ENCODE measurements around the gene GPR63. TPM values are rescaled to one million over a fixed set of nuclear protein-coding genes. Genes with fewer than 3 reads are reported as not detected.

GPR63 gene
- total and polyA plus RNA-seq, 4 donors: 0.03 to 0.14 (median 0.08) TPM; not detected in 1

GRCh38 chr6:96876886-96877545 is 39.7 kb upstream of the GPR63 start (continued):
- TF ChIP-seq ZBTB33 (IDR thresholded peaks at IDR 0.05) (no peak), RAD21 (IDR thresholded peaks at IDR 0.05) (no peak)

GRCh38 chr6:96872976-96873375 is 35.7 kb upstream of the GPR63 start:
- WGBS: 80% methylated on average over 1 of the region's 1 CpG
- DNase-seq (ENCODE audit: low spot score): no peak
- no peaks in the 10 kb centered on the region for H3K4me1 ChIP-seq (ENCODE audit: control insufficient read depth in 4 of 4, insufficient read depth in 4 of 4, low read length in 3 of 4)
- H3K27me3 ChIP-seq (ENCODE audit: control insufficient read depth in 4 of 4, insufficient read depth in 4 of 4, low read length in 3 of 4): peaks cover 0 to 3% (median 0%) of the 10 kb centered on the region in 4 donors
- H3K36me3 ChIP-seq (ENCODE audit: control insufficient read depth in 4 of 4, insufficient read depth in 3 of 4, low read depth in 1 of 4, low read length in 3 of 4): no peaks in the 10 kb centered on the region
- no peak overlapping the region for H3K9ac ChIP-seq (ENCODE audit: low read depth in 1 of 2, low read length in 2 of 2)
- H3K4me3 ChIP-seq (ENCODE audit: low read depth in 1 of 3, low read length in 3 of 3): no peak overlapping the region
- H3K27ac ChIP-seq (ENCODE audit: low read depth in 1 of 2, low read length in 2 of 2): no peak overlapping the region
- no peaks in the 10 kb centered on the region for H3K9me3 ChIP-seq (ENCODE audit: control insufficient read depth in 4 of 4, low read length in 3 of 4)
- TF ChIP-seq REST (IDR thresholded peaks at IDR 0.05): no peak
- TF ChIP-seq FOXA1 (IDR thresholded peaks at IDR 0.05): no peak
- TF ChIP-seq, protein P1, sequence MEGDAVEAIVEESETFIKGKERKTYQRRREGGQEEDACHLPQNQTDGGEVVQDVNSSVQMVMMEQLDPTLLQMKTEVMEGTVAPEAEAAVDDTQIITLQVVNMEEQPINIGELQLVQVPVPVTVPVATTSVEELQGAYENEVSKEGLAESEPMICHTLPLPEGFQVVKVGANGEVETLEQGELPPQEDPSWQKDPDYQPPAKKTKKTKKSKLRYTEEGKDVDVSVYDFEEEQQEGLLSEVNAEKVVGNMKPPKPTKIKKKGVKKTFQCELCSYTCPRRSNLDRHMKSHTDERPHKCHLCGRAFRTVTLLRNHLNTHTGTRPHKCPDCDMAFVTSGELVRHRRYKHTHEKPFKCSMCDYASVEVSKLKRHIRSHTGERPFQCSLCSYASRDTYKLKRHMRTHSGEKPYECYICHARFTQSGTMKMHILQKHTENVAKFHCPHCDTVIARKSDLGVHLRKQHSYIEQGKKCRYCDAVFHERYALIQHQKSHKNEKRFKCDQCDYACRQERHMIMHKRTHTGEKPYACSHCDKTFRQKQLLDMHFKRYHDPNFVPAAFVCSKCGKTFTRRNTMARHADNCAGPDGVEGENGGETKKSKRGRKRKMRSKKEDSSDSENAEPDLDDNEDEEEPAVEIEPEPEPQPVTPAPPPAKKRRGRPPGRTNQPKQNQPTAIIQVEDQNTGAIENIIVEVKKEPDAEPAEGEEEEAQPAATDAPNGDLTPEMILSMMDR (IDR thresholded peaks at IDR 0.05; ENCODE audit: low read depth, low read length, missing input control): no peak
- TF ChIP-seq TAF1 (conservative IDR thresholded peaks at IDR 0.05): no peak
- no peak for TF ChIP-seq GABPA (IDR thresholded peaks at IDR 0.05 in 1 of 2, conservative IDR thresholded peaks at IDR 0.05 in 1 of 2)
- TF ChIP-seq, protein P2, sequence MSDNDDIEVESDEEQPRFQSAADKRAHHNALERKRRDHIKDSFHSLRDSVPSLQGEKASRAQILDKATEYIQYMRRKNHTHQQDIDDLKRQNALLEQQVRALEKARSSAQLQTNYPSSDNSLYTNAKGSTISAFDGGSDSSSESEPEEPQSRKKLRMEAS (IDR thresholded peaks at IDR 0.05): no peak
- TF ChIP-seq EGR1 (IDR thresholded peaks at IDR 0.05; ENCODE audit: low read depth in 2 of 2): no peak
- TF ChIP-seq, protein P3, sequence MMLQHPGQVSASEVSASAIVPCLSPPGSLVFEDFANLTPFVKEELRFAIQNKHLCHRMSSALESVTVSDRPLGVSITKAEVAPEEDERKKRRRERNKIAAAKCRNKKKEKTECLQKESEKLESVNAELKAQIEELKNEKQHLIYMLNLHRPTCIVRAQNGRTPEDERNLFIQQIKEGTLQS (IDR thresholded peaks at IDR 0.05): no peak
- no peak for TF ChIP-seq ZBTB33 (IDR thresholded peaks at IDR 0.05)
